Measurements from ENCODE around the gene NCAPG2.
"Not testable (repeated sequence)": the region's sequence is repeated elsewhere in the genome, so short reads cannot be mapped to it uniquely, and the experiment has no call there.

NCAPG2 gene

GRCh38 chr7:158698657-158699195 is 5.9 kb downstream of the NCAPG2 start:
- Histone ChIP-seq H2AFZ (ENCODE audit: low read depth) (no peak overlapping the region), H3K4me2 (no peak overlapping the region), H4K20me1 (ENCODE audit: insufficient read depth) (0 out of 2 replicates have a peak, but pooled peaks cover 3% of the 10 kb centered on the region), H3K27ac (no peak overlapping the region), H3K9ac (no peak overlapping the region), H3K4me3 (IDR thresholded peaks at IDR 0.05; ENCODE audit: insufficient read depth, low read depth, low read length) (no peak overlapping the region), H3K4me1 (ENCODE audit: low read depth, poor library complexity, severe bottlenecking) (peaks cover 30% of the 10 kb centered on the region), H3K36me3 (ENCODE audit: insufficient read depth) (peaks cover 27% of the 10 kb centered on the region; the same call in 1 of the 2 replicates), H3K79me2 (ENCODE audit: insufficient read depth, low read depth) (peaks cover 79% of the 10 kb centered on the region), H3K27me3 (ENCODE audit: insufficient read depth, low read depth) (no peaks in the 10 kb centered on the region)
- no peak for TF ChIP-seq CTCF (conservative IDR thresholded peaks at IDR 0.05; ENCODE audit: low read depth, low read length)

GRCh38 chr7:158697597-158697996 is 7.0 kb downstream of the NCAPG2 start:
- H3K36me3 ChIP-seq (ENCODE audit: insufficient read depth): peaks cover 27% of the 10 kb centered on the region; the same call in 1 of the 2 replicates

DNA sequence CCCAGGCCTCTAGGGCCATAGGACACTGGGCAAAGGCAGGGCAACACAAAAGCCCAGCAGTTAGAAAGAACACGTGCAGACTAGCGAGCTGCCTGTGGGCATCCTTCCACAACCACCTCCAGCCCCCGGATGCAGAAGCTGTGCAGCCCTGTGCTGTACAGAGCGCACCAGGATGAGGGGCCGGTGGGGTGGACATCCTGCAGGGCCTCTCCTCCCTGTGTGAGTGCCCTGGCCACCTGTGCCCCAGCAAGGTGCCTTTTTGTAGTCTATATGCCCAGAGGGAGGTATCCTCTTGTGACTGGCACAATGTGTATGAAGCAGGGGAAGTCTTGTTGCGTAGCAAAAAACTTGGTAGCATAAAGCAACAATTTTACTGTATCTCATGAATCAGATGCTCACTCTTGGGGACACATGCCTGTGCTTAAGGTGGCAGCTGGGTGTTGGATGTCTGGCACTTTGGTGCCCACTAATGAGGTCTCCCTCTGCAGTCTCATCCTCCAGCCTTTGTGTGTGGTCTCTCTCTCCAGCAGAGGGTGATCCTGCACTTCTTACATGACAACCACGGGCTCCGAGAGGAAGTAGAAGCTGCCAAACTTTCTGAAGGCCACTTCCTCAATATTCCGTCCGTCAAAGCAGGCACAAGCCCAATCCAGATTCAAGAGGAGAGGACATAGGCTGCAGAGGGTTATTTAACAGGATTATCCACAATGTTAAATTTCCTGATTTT is 8.7 kb downstream of the NCAPG2 start:
- no peak overlapping the region for H3K4me3 ChIP-seq (IDR thresholded peaks at IDR 0.05; ENCODE audit: insufficient read depth, low read depth, low read length)
- peaks cover 2% of the 10 kb centered on the region for H3K4me1 ChIP-seq (ENCODE audit: low read depth, poor library complexity, severe bottlenecking)
- 0 out of 2 replicates have a peak, but pooled peaks cover 8% of the 10 kb centered on the region for H4K20me1 ChIP-seq (ENCODE audit: insufficient read depth)
- H3K9ac ChIP-seq: no peak overlapping the region
- H3K79me2 ChIP-seq (ENCODE audit: insufficient read depth, low read depth): peaks cover 55% of the 10 kb centered on the region
- no peak overlapping the region for H2AFZ ChIP-seq (ENCODE audit: low read depth)
- H3K4me2 ChIP-seq: no peak overlapping the region
- H3K27me3 ChIP-seq (ENCODE audit: insufficient read depth, low read depth): no peaks in the 10 kb centered on the region
- no peak overlapping the region for H3K27ac ChIP-seq
- no peak; the same call in 1 of the 2 replicates for TF ChIP-seq CTCF (conservative IDR thresholded peaks at IDR 0.05; ENCODE audit: low read depth, low read length)
- H3K36me3 ChIP-seq (ENCODE audit: insufficient read depth): peaks cover 28% of the 10 kb centered on the region; the same call in 1 of the 2 replicates

More at GRCh38 chr7:158697597-158697996, 7.0 kb downstream of the NCAPG2 start:
- H3K27me3 ChIP-seq (ENCODE audit: insufficient read depth, low read depth); H2AFZ ChIP-seq (ENCODE audit: low read depth); H3K4me2 ChIP-seq; H4K20me1 ChIP-seq (ENCODE audit: insufficient read depth); H3K27ac ChIP-seq; H3K4me3 ChIP-seq (IDR thresholded peaks at IDR 0.05; ENCODE audit: insufficient read depth, low read depth, low read length); H3K9ac ChIP-seq: not testable (repeated sequence)
- Histone ChIP-seq H3K4me1 (ENCODE audit: low read depth, poor library complexity, severe bottlenecking) (peaks cover 19% of the 10 kb centered on the region), H3K79me2 (ENCODE audit: insufficient read depth, low read depth) (peaks cover 67% of the 10 kb centered on the region)

GRCh38 chr7:158695056-158695455 is 9.5 kb downstream of the NCAPG2 start:
- Histone ChIP-seq H2AFZ (ENCODE audit: low read depth) (no peak overlapping the region), H3K27me3 (ENCODE audit: insufficient read depth, low read depth) (no peaks in the 10 kb centered on the region), H3K9ac (no peak overlapping the region), H3K4me1 (ENCODE audit: low read depth, poor library complexity, severe bottlenecking) (no peaks in the 10 kb centered on the region), H4K20me1 (ENCODE audit: insufficient read depth) (0 out of 2 replicates have a peak, but pooled peaks cover 12% of the 10 kb centered on the region), H3K4me2 (no peak overlapping the region), H3K4me3 (IDR thresholded peaks at IDR 0.05; ENCODE audit: insufficient read depth, low read depth, low read length) (no peak overlapping the region), H3K36me3 (ENCODE audit: insufficient read depth) (peaks cover 20% of the 10 kb centered on the region; the same call in 1 of the 2 replicates), H3K27ac (no peak overlapping the region), H3K79me2 (ENCODE audit: insufficient read depth, low read depth) (peaks cover 55% of the 10 kb centered on the region)
- no peak for TF ChIP-seq CTCF (conservative IDR thresholded peaks at IDR 0.05; ENCODE audit: low read depth, low read length)

GRCh38 chr7:158694650-158695049 is 10.0 kb downstream of the NCAPG2 start:
- Histone ChIP-seq H2AFZ (ENCODE audit: low read depth) (no peak overlapping the region), H3K4me3 (IDR thresholded peaks at IDR 0.05; ENCODE audit: insufficient read depth, low read depth, low read length) (no peak overlapping the region), H3K4me1 (ENCODE audit: low read depth, poor library complexity, severe bottlenecking) (no peaks in the 10 kb centered on the region), H3K4me2 (no peak overlapping the region), H4K20me1 (ENCODE audit: insufficient read depth) (0 out of 2 replicates have a peak, but pooled peaks cover 12% of the 10 kb centered on the region), H3K27me3 (ENCODE audit: insufficient read depth, low read depth) (no peaks in the 10 kb centered on the region), H3K36me3 (ENCODE audit: insufficient read depth) (peaks cover 23% of the 10 kb centered on the region; the same call in 1 of the 2 replicates), H3K79me2 (ENCODE audit: insufficient read depth, low read depth) (peaks cover 51% of the 10 kb centered on the region), H3K9ac (no peak overlapping the region), H3K27ac (no peak overlapping the region)
- TF ChIP-seq CTCF (conservative IDR thresholded peaks at IDR 0.05; ENCODE audit: low read depth, low read length): no peak
